HEK293 (cell line): ENCODE data around the gene LYST.

ENCODE experiments used
- CTCF ChIA-PET: fragments of 350-600 bp; formaldehyde crosslinking; extraction: SDS; loops from one replicate; lab custom pipeline; 2021; ENCODE audit warnings: antibody characterized with exemption; lab: Yijun Ruan, JAX
- POLR2A ChIA-PET: fragments of 300-600 bp; formaldehyde crosslinking; extraction: SDS; loops from one replicate; lab custom pipeline; 2020; ENCODE audit warnings: antibody characterized with exemption, inconsistent platforms; lab: Yijun Ruan, JAX
- H3K27ac ChIP-seq: fragments of 200-500 bp; sonication (Bioruptor generic); 2 replicates; pipeline ENCODE4 v1.5.1; 2014; ENCODE audit warnings: low read depth, low read length, control low read depth, inconsistent platforms; ENCODE audit errors: extremely low read depth
- H3K36me3 ChIP-seq, 2 experiments: fragments of 200-500 bp in 1 of 2; sonication (Bioruptor generic) in 1 of 2; 1 replicate in 1 of 2; 2 replicates in 1 of 2; pipeline ENCODE4 v1.5.1; 2014 to 2017; ENCODE audit warnings: inconsistent platforms in 2 of 2, low read length in 2 of 2; ENCODE audit not compliant: control insufficient read depth in 2 of 2, insufficient read depth in 1 of 2
- H3K4me1 ChIP-seq: fragments of 200-500 bp; sonication (Bioruptor generic); 2 replicates; pipeline ENCODE4 v1.5.1; 2014; ENCODE audit warnings: mild to moderate bottlenecking, low read length, inconsistent platforms; ENCODE audit not compliant: control insufficient read depth, insufficient read depth
- H3K4me3 ChIP-seq: 2 replicates; pipeline ENCODE4 v1.5.1; 2011; ENCODE audit warnings: low read depth, mild to moderate bottlenecking, control low read depth, low read length, moderate library complexity
- H3K9me3 ChIP-seq: fragments of 200-500 bp; sonication (Bioruptor generic); 2 replicates; pipeline ENCODE4 v1.5.1; 2014; ENCODE audit warnings: low read depth, low read length, inconsistent platforms; ENCODE audit not compliant: control insufficient read depth, insufficient read depth
- MYNN ChIP-seq: fragments of 450-650 bp; formaldehyde crosslinking; IDR thresholded peaks from 2 replicates; pipeline ENCODE4 v1.5.1; 2016; ENCODE audit warnings: missing biosample characterization, missing genetic modification characterization, borderline replicate concordance
- YY2 ChIP-seq: fragments of 450-650 bp; formaldehyde crosslinking; IDR thresholded peaks from 2 replicates; pipeline ENCODE4 v1.5.1; 2016; ENCODE audit warnings: missing biosample characterization, missing genetic modification characterization
- ZBTB20 ChIP-seq: fragments of 450-650 bp; formaldehyde crosslinking; IDR thresholded peaks from 2 replicates; pipeline ENCODE4 v1.5.1; 2016; ENCODE audit warnings: missing biosample characterization, missing genetic modification characterization
- ZBTB7A ChIP-seq: fragments of 450-650 bp; formaldehyde crosslinking; IDR thresholded peaks from 2 replicates; pipeline ENCODE4 v1.5.1; 2016; ENCODE audit warnings: low read depth, missing biosample characterization, missing genetic modification characterization
- ZNF157 ChIP-seq: fragments of 450-650 bp; formaldehyde crosslinking; IDR thresholded peaks from 2 replicates; pipeline ENCODE4 v1.5.1; 2016; ENCODE audit warnings: missing biosample characterization, missing genetic modification characterization
- ZNF19 ChIP-seq: fragments of 450-650 bp; formaldehyde crosslinking; IDR thresholded peaks from 2 replicates; pipeline ENCODE4; 2016; ENCODE audit warnings: missing biosample characterization, missing genetic modification characterization, low read depth
- ZNF335 ChIP-seq: fragments of 450-650 bp; formaldehyde crosslinking; conservative IDR thresholded peaks from 2 replicates; pipeline ENCODE4 v1.5.1; 2016; ENCODE audit warnings: missing biosample characterization, missing genetic modification characterization
- ZNF341 ChIP-seq: fragments of 450-650 bp; formaldehyde crosslinking; IDR thresholded peaks from 2 replicates; pipeline ENCODE4; 2016; ENCODE audit warnings: low read depth, missing biosample characterization, missing genetic modification characterization
- ZNF394 ChIP-seq: fragments of 450-650 bp; formaldehyde crosslinking; IDR thresholded peaks from 2 replicates; pipeline ENCODE4 v1.5.1; 2016; ENCODE audit warnings: missing biosample characterization, missing genetic modification characterization, mild to moderate bottlenecking, moderate library complexity, borderline replicate concordance
- ZNF561 ChIP-seq: fragments of 450-650 bp; IDR thresholded peaks from 2 replicates; pipeline ENCODE4 v1.5.1; 2018; ENCODE audit warnings: missing biosample characterization, missing genetic modification characterization, borderline replicate concordance
- ZNF600 ChIP-seq: fragments of 450-650 bp; formaldehyde crosslinking; IDR thresholded peaks from 2 replicates; pipeline ENCODE4 v1.5.1; 2016; ENCODE audit warnings: missing biosample characterization, missing genetic modification characterization
- ZNF624 ChIP-seq: fragments of 450-650 bp; formaldehyde crosslinking; IDR thresholded peaks from 2 replicates; pipeline ENCODE4 v1.5.1; 2017; ENCODE audit warnings: missing biosample characterization, missing genetic modification characterization
- ZNF629 ChIP-seq: fragments of 450-650 bp; formaldehyde crosslinking; IDR thresholded peaks from 2 replicates; pipeline ENCODE4 v1.5.1; 2017; ENCODE audit warnings: missing biosample characterization, missing genetic modification characterization
- ZNF670 ChIP-seq: fragments of 450-650 bp; formaldehyde crosslinking; IDR thresholded peaks from 2 replicates; pipeline ENCODE4 v1.5.1; 2016; ENCODE audit warnings: missing biosample characterization, missing genetic modification characterization, low read depth
- ZNF677 ChIP-seq: fragments of 450-650 bp; IDR thresholded peaks from 2 replicates; pipeline ENCODE4 v1.5.0; 2018; ENCODE audit warnings: missing biosample characterization, mild to moderate bottlenecking, missing genetic modification characterization, moderate library complexity
- ZNF776 ChIP-seq: fragments of 450-650 bp; formaldehyde crosslinking; IDR thresholded peaks from 2 replicates; pipeline ENCODE4 v1.5.0; 2017; ENCODE audit warnings: missing biosample characterization, missing genetic modification characterization, borderline replicate concordance
- ZNF843 ChIP-seq: fragments of 450-650 bp; formaldehyde crosslinking; IDR thresholded peaks from 2 replicates; pipeline ENCODE4 v1.5.1; 2016; ENCODE audit warnings: missing biosample characterization, missing genetic modification characterization
- TF ChIP-seq, protein P1 (sequence below): fragments of 450-650 bp; formaldehyde crosslinking; IDR thresholded peaks from 2 replicates; pipeline ENCODE4 v1.5.1; 2017; ENCODE audit warnings: missing biosample characterization, missing genetic modification characterization
- TF ChIP-seq, protein P2 (sequence below): fragments of 450-650 bp; formaldehyde crosslinking; IDR thresholded peaks from 2 replicates; pipeline ENCODE4 v1.5.1; 2016; ENCODE audit warnings: missing biosample characterization, missing genetic modification characterization
- TF ChIP-seq, protein P3 (sequence below): fragments of 450-650 bp; formaldehyde crosslinking; IDR thresholded peaks from 2 replicates; pipeline ENCODE4 v1.5.1; 2016; ENCODE audit warnings: missing biosample characterization, missing genetic modification characterization, low read depth
- TF ChIP-seq, protein P4 (sequence below): fragments of 450-650 bp; formaldehyde crosslinking; IDR thresholded peaks from 2 replicates; pipeline ENCODE4 v1.5.1; 2016; ENCODE audit warnings: missing biosample characterization, missing genetic modification characterization
- TF ChIP-seq, protein P5 (sequence below): fragments of 450-650 bp; formaldehyde crosslinking; IDR thresholded peaks from 2 replicates; pipeline ENCODE4 v1.5.1; 2016; ENCODE audit warnings: missing biosample characterization, missing genetic modification characterization
- TF ChIP-seq, protein P6 (sequence below): fragments of 450-650 bp; IDR thresholded peaks from 2 replicates; pipeline ENCODE4 v1.5.1; 2018; ENCODE audit warnings: missing biosample characterization, mild to moderate bottlenecking, missing genetic modification characterization
- TF ChIP-seq, protein P7 (sequence below): fragments of 450-650 bp; formaldehyde crosslinking; IDR thresholded peaks from 2 replicates; pipeline ENCODE4 v1.5.1; 2017; ENCODE audit warnings: missing biosample characterization, missing genetic modification characterization

Gene LYST

DNA sequence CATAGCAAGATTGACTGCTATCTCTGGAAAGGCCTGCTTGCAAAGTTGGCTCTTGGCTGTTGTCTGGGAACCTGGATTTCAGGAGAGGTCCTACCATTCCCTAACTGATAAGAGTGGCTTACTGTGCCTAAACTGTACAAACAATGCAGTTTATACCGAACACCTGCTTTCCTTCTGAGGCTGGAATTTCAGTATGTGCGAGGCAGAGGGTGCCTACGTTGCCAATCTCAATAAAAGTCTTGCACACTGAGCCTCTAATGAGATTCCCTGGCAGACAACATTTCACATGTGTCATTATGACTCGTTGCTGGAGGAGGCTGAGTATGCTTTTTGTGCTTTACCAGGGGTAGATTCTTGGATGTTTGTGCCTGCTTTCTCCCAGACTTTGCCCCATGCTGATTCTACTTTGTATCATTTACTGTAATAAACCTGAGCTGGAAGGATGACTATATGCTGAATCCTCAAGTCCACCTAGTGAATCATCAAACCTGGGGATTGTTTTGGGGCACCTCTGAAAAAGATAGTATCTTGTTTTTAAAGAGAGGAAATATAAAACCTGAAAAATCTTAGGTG, 158.2 kb downstream of the LYST start:
- Histone ChIP-seq H3K27ac (no peak overlapping the region), H3K4me1 (no peaks in the 10 kb centered on the region), H3K36me3 (no peaks in the 10 kb centered on the region), H3K9me3 (no peaks in the 10 kb centered on the region), H3K4me3 (no peak overlapping the region)
- ChIA-PET POLR2A (no interaction called here), CTCF (interaction anchor here (0.6 kb wide), 1 partner anchor 197 kb away, joined by 4 read pairs; no protein-coding TSS in a partner anchor)
- TF ChIP-seq, protein P1, sequence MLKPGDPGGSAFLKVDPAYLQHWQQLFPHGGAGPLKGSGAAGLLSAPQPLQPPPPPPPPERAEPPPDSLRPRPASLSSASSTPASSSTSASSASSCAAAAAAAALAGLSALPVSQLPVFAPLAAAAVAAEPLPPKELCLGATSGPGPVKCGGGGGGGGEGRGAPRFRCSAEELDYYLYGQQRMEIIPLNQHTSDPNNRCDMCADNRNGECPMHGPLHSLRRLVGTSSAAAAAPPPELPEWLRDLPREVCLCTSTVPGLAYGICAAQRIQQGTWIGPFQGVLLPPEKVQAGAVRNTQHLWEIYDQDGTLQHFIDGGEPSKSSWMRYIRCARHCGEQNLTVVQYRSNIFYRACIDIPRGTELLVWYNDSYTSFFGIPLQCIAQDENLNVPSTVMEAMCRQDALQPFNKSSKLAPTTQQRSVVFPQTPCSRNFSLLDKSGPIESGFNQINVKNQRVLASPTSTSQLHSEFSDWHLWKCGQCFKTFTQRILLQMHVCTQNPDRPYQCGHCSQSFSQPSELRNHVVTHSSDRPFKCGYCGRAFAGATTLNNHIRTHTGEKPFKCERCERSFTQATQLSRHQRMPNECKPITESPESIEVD (tag by site-specific recombination): no peak
- TF ChIP-seq ZNF624 (tag by site-specific recombination): no peak
- peak; percentile 48; the same call in 1 of the 2 replicates for TF ChIP-seq MYNN (tag by site-specific recombination)
- TF ChIP-seq ZNF341: no peak
- TF ChIP-seq ZNF157: no peak
- peak; percentile 37; the same call in 1 of the 2 replicates for TF ChIP-seq ZNF561 (tag by site-specific recombination)
- TF ChIP-seq ZNF776 (tag by site-specific recombination): no peak
- TF ChIP-seq ZNF19: no peak
- TF ChIP-seq, protein P2, sequence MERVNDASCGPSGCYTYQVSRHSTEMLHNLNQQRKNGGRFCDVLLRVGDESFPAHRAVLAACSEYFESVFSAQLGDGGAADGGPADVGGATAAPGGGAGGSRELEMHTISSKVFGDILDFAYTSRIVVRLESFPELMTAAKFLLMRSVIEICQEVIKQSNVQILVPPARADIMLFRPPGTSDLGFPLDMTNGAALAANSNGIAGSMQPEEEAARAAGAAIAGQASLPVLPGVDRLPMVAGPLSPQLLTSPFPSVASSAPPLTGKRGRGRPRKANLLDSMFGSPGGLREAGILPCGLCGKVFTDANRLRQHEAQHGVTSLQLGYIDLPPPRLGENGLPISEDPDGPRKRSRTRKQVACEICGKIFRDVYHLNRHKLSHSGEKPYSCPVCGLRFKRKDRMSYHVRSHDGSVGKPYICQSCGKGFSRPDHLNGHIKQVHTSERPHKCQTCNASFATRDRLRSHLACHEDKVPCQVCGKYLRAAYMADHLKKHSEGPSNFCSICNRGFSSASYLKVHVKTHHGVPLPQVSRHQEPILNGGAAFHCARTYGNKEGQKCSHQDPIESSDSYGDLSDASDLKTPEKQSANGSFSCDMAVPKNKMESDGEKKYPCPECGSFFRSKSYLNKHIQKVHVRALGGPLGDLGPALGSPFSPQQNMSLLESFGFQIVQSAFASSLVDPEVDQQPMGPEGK: no peak
- TF ChIP-seq ZNF629 (tag by site-specific recombination): no peak
- TF ChIP-seq, protein P3, sequence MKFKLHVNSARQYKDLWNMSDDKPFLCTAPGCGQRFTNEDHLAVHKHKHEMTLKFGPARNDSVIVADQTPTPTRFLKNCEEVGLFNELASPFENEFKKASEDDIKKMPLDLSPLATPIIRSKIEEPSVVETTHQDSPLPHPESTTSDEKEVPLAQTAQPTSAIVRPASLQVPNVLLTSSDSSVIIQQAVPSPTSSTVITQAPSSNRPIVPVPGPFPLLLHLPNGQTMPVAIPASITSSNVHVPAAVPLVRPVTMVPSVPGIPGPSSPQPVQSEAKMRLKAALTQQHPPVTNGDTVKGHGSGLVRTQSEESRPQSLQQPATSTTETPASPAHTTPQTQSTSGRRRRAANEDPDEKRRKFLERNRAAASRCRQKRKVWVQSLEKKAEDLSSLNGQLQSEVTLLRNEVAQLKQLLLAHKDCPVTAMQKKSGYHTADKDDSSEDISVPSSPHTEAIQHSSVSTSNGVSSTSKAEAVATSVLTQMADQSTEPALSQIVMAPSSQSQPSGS (tag by site-specific recombination): no peak
- no peak for TF ChIP-seq ZNF394 (tag by site-specific recombination)
- 0 out of 2 replicates have a peak, but pooled peaks have one; percentile 28 for TF ChIP-seq ZNF335 (tag by site-specific recombination)
- peak; percentile 61; the same call in 1 of the 2 replicates for TF ChIP-seq ZBTB20
- TF ChIP-seq, protein P4, sequence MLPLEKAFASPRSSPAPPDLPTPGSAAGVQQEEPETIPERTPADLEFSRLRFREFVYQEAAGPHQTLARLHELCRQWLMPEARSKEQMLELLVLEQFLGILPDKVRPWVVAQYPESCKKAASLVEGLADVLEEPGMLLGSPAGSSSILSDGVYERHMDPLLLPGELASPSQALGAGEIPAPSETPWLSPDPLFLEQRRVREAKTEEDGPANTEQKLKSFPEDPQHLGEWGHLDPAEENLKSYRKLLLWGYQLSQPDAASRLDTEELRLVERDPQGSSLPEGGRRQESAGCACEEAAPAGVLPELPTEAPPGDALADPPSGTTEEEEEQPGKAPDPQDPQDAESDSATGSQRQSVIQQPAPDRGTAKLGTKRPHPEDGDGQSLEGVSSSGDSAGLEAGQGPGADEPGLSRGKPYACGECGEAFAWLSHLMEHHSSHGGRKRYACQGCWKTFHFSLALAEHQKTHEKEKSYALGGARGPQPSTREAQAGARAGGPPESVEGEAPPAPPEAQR (tag by site-specific recombination): no peak

DNA sequence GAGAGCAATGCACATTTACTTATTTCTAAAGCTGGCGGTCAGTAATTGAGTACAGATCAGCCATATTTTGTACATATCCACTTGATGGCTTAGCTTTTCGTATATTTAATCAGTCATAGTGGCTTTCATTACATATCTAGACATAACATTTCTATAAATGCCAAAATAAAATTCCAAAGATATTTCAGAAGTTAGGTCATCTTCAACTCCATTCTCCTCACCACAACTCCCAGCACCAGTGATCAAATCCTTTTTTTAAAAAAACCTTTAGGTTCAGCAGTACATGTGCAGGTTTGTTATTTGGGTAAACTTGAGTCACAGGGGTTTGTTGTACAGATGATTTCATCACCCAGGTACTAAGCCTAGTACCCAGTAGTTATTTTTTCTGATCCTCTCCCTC, 163.2 kb downstream of the LYST start:
- Histone ChIP-seq H3K27ac (no peak overlapping the region), H3K4me3 (no peak overlapping the region), H3K9me3 (no peaks in the 10 kb centered on the region), H3K4me1 (no peaks in the 10 kb centered on the region), H3K36me3 (peaks cover 0 to 12% of the 10 kb centered on the region in 2 experiments; a peak in 1 of 3 replicates)
- ChIA-PET CTCF (interaction anchor here (0.5 to 1.6 kb wide), 5 partner anchors 19 to 252 kb away, joined by 3 to 7 read pairs (median 4); no protein-coding TSS in a partner anchor), POLR2A (no interaction called here)
- TF ChIP-seq, protein P5, sequence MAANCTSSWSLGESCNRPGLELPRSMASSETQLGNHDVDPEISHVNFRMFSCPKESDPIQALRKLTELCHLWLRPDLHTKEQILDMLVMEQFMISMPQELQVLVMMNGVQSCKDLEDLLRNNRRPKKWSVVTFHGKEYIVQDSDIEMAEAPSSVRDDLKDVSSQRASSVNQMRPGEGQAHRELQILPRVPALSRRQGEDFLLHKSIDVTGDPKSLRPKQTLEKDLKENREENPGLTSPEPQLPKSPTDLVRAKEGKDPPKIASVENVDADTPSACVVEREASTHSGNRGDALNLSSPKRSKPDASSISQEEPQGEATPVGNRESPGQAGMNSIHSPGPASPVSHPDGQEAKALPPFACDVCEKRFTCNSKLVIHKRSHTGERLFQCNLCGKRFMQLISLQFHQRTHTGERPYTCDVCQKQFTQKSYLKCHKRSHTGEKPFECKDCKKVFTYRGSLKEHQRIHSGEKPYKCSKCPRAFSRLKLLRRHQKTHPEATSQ (tag by site-specific recombination): no peak
- no peak for TF ChIP-seq ZNF843 (tag by site-specific recombination)
- TF ChIP-seq ZNF157: no peak
- TF ChIP-seq, protein P6, sequence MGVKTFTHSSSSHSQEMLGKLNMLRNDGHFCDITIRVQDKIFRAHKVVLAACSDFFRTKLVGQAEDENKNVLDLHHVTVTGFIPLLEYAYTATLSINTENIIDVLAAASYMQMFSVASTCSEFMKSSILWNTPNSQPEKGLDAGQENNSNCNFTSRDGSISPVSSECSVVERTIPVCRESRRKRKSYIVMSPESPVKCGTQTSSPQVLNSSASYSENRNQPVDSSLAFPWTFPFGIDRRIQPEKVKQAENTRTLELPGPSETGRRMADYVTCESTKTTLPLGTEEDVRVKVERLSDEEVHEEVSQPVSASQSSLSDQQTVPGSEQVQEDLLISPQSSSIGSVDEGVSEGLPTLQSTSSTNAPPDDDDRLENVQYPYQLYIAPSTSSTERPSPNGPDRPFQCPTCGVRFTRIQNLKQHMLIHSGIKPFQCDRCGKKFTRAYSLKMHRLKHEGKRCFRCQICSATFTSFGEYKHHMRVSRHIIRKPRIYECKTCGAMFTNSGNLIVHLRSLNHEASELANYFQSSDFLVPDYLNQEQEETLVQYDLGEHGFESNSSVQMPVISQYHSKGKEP (tag by site-specific recombination): no peak
- TF ChIP-seq, protein P7, sequence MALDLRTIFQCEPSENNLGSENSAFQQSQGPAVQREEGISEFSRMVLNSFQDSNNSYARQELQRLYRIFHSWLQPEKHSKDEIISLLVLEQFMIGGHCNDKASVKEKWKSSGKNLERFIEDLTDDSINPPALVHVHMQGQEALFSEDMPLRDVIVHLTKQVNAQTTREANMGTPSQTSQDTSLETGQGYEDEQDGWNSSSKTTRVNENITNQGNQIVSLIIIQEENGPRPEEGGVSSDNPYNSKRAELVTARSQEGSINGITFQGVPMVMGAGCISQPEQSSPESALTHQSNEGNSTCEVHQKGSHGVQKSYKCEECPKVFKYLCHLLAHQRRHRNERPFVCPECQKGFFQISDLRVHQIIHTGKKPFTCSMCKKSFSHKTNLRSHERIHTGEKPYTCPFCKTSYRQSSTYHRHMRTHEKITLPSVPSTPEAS: no peak
- TF ChIP-seq YY2 (tag by site-specific recombination): no peak
- no peak for TF ChIP-seq ZNF670 (tag by site-specific recombination)
- no peak for TF ChIP-seq ZNF677
- TF ChIP-seq ZBTB7A: no peak
- TF ChIP-seq ZNF600: no peak
